Measurements from ENCODE around the gene ZDHHC8. TPM values are rescaled to one million over a fixed set of nuclear protein-coding genes. Genes with fewer than 3 reads are reported as not detected.

Gene ZDHHC8
- total and polyA plus RNA-seq, 7 donors = 9.7 to 23.7 (median 15.8) TPM

- DNase-seq (no peak), ATAC-seq (no peak)
- WGBS, 3 donors = 71 to 83% (median 81%) methylated on average over 18 of the region's 18 CpGs
- Histone ChIP-seq H3K9me3 (no peaks in the 10 kb centered on the region), H3K4me3 (no peak overlapping the region), H3K27ac (no peak overlapping the region), H3K36me3 (ENCODE audit: insufficient read depth in 1 of 2, low read depth in 1 of 2) (no peaks in the 10 kb centered on the region), H3K4me1 (no peaks in the 10 kb centered on the region), H3K27me3 (ENCODE audit: insufficient read depth in 3 of 3, low read length in 2 of 3) (peaks cover 0 to 2% (median 0%) of the 10 kb centered on the region in 3 donors)
- TF ChIP-seq CTCF (IDR thresholded peaks at IDR 0.05) = no peak
- intact Hi-C loops (cut with DNase I) = loop anchor here in 1 of 2 donors (5.0 kb wide), 1 partner anchor 60 kb away; no protein-coding TSS in a partner anchor
These were observed 50.3 kb downstream of the ZDHHC8 start for GRCh38 chr22:20181884-20182236.

GRCh38 chr22:20182365-20182764, 50.8 kb downstream of the ZDHHC8 start:
- no peak overlapping the region for H3K27ac ChIP-seq
- no peak for TF ChIP-seq CTCF (IDR thresholded peaks at IDR 0.05)
- intact Hi-C loops (cut with DNase I) = loop anchor here in 1 of 2 donors (5.0 kb wide), 1 partner anchor 60 kb away; no protein-coding TSS in a partner anchor
- H3K27me3 ChIP-seq (ENCODE audit: insufficient read depth in 3 of 3, low read length in 2 of 3) = peaks cover 0 to 2% (median 0%) of the 10 kb centered on the region in 3 donors
- H3K9me3 ChIP-seq = no peaks in the 10 kb centered on the region
- no peaks in the 10 kb centered on the region for H3K4me1 ChIP-seq
- WGBS, 3 donors = 82 to 93% (median 90%) methylated on average over 8 to 9 of the region's 9 CpGs
- no peaks in the 10 kb centered on the region for H3K36me3 ChIP-seq (ENCODE audit: insufficient read depth in 1 of 2, low read depth in 1 of 2)
- no peak overlapping the region for H3K4me3 ChIP-seq
- ATAC-seq (no peak), DNase-seq (no peak)

GRCh38 chr22:20183101-20183500, 51.5 kb downstream of the ZDHHC8 start:
- Histone ChIP-seq H3K27me3 (ENCODE audit: insufficient read depth in 3 of 3, low read length in 2 of 3) (peaks cover 0 to 2% (median 0%) of the 10 kb centered on the region in 3 donors), H3K9me3 (no peaks in the 10 kb centered on the region), H3K27ac (no peak overlapping the region), H3K4me3 (no peak overlapping the region), H3K36me3 (ENCODE audit: insufficient read depth in 1 of 2, low read depth in 1 of 2) (no peaks in the 10 kb centered on the region), H3K4me1 (no peaks in the 10 kb centered on the region)
- ATAC-seq (no peak), DNase-seq (no peak)
- TF ChIP-seq CTCF (IDR thresholded peaks at IDR 0.05) = no peak
- intact Hi-C loops (cut with DNase I) = loop anchor here in 1 of 2 donors (5.0 kb wide), 1 partner anchor 59 kb away; no protein-coding TSS in a partner anchor
- 83 to 94% (median 93%) methylated on average over 8 of the region's 8 CpGs for WGBS, 3 donors

- no peaks in the 10 kb centered on the region for H3K9me3 ChIP-seq
- H3K4me3 ChIP-seq = no peak overlapping the region
- DNase-seq = no peak
- no peak overlapping the region for H3K27ac ChIP-seq
- no peak for TF ChIP-seq CTCF (IDR thresholded peaks at IDR 0.05)
- H3K36me3 ChIP-seq (ENCODE audit: insufficient read depth in 1 of 2, low read depth in 1 of 2) = no peaks in the 10 kb centered on the region
- intact Hi-C loops (cut with DNase I) = loop anchor here in 1 of 2 donors (5.0 kb wide), 1 partner anchor 58 kb away; no protein-coding TSS in a partner anchor
- no peaks in the 10 kb centered on the region for H3K4me1 ChIP-seq
- ATAC-seq = no peak
- WGBS, 3 donors = 65 to 77% (median 66%) methylated on average over 6 of the region's 6 CpGs
- peaks cover 0 to 2% (median 0%) of the 10 kb centered on the region in 3 donors for H3K27me3 ChIP-seq (ENCODE audit: insufficient read depth in 3 of 3, low read length in 2 of 3)
These were observed 52.2 kb downstream of the ZDHHC8 start for GRCh38 chr22:20183823-20184222.

All from psoas muscle (tissue), 8 donors.